H9 (cell line): ENCODE results near the gene KRTAP10-6. TPM values are rescaled to one million over a fixed set of nuclear protein-coding genes. Genes with fewer than 3 reads are reported as not detected.

Experiments
- DNase-seq: peaks from one replicate; pipeline ENCODE4 v3.0.0-alpha.2; 2017
- H2AFZ ChIP-seq: one replicate; pipeline ENCODE4 v1.6.1; 2013; ENCODE audit warnings: mild to moderate bottlenecking, low read length, control low read depth, moderate library complexity
- H2AK5ac ChIP-seq: 2 replicates; pipeline ENCODE4 v1.6.1; 2013; ENCODE audit warnings: low read length, control low read depth, mixed read lengths; ENCODE audit not compliant: insufficient read length
- H2BK120ac ChIP-seq: one replicate; pipeline ENCODE4 v1.6.1; 2013; ENCODE audit warnings: low read depth, mild to moderate bottlenecking, low read length, control low read depth, inconsistent platforms; ENCODE audit not compliant: poor library complexity, severe bottlenecking
- H2BK12ac ChIP-seq: 2 replicates; pipeline ENCODE4 v1.6.1; 2013; ENCODE audit warnings: low read length, control low read depth, mixed read lengths, low read depth; ENCODE audit not compliant: insufficient read length
- H2BK15ac ChIP-seq: 2 replicates; pipeline ENCODE4 v1.6.1; 2013; ENCODE audit warnings: low read depth, low read length, control low read depth
- H2BK20ac ChIP-seq: one replicate; pipeline ENCODE4 v1.6.1; 2013; ENCODE audit warnings: low read depth, mild to moderate bottlenecking, low read length, control low read depth, inconsistent platforms; ENCODE audit not compliant: poor library complexity, severe bottlenecking
- H2BK5ac ChIP-seq: 2 replicates; pipeline ENCODE4 v1.6.1; 2013; ENCODE audit warnings: low read length, control low read depth, mixed read lengths; ENCODE audit not compliant: insufficient read length
- H3K14ac ChIP-seq: 2 replicates; pipeline ENCODE4 v1.6.1; 2013; ENCODE audit warnings: low read length, control low read depth; ENCODE audit not compliant: insufficient read depth
- H3K18ac ChIP-seq: 2 replicates; pipeline ENCODE4 v1.6.1; 2013; ENCODE audit warnings: low read depth, mild to moderate bottlenecking, mixed read lengths, low read length, control low read depth; ENCODE audit not compliant: insufficient read length
- H3K23ac ChIP-seq: 2 replicates; pipeline ENCODE4 v1.6.1; 2013; ENCODE audit warnings: low read length, control low read depth, mixed read lengths, low read depth; ENCODE audit not compliant: insufficient read length
- H3K23me2 ChIP-seq: 2 replicates; pipeline ENCODE4 v1.6.1; 2013; ENCODE audit warnings: low read depth, mild to moderate bottlenecking, mixed read lengths, low read length, control low read depth; ENCODE audit not compliant: insufficient read length, poor library complexity, severe bottlenecking
- H3K27ac ChIP-seq: 2 replicates; pipeline ENCODE4 v1.5.1; 2013; ENCODE audit warnings: low read length, control low read depth, mixed read lengths, low read depth; ENCODE audit not compliant: insufficient read length
- H3K27me3 ChIP-seq: 2 replicates; pipeline ENCODE4 v1.6.1; 2013; ENCODE audit warnings: low read length, control low read depth, inconsistent platforms; ENCODE audit not compliant: insufficient read depth
- H3K4ac ChIP-seq: 2 replicates; pipeline ENCODE4 v1.6.1; 2013; ENCODE audit warnings: low read depth, mild to moderate bottlenecking, control low read depth, inconsistent platforms, low read length, moderate library complexity
- H3K4me1 ChIP-seq: 2 replicates; pipeline ENCODE4 v1.6.1; 2013; ENCODE audit warnings: low read length, control low read depth, inconsistent platforms; ENCODE audit not compliant: insufficient read depth
- H3K4me2 ChIP-seq: 2 replicates; pipeline ENCODE4 v1.6.1; 2013; ENCODE audit warnings: low read length, control low read depth, mixed read lengths; ENCODE audit not compliant: insufficient read length, insufficient read depth
- H3K56ac ChIP-seq: 2 replicates; pipeline ENCODE4 v1.6.1; 2013; ENCODE audit warnings: low read depth, mild to moderate bottlenecking, mixed read lengths, low read length, control low read depth; ENCODE audit not compliant: insufficient read length
- H3K79me1 ChIP-seq: 2 replicates; pipeline ENCODE4 v1.6.1; 2013; ENCODE audit warnings: low read depth, mild to moderate bottlenecking, moderate library complexity, low read length, control low read depth, inconsistent platforms; ENCODE audit not compliant: insufficient read depth, poor library complexity, severe bottlenecking
- H3K79me2 ChIP-seq: 2 replicates; pipeline ENCODE4 v1.6.1; 2013; ENCODE audit warnings: low read length, control low read depth, inconsistent platforms; ENCODE audit not compliant: insufficient read depth
- H3K9ac ChIP-seq: 2 replicates; pipeline ENCODE4 v1.6.1; 2013; ENCODE audit warnings: low read length, control low read depth, mixed read lengths; ENCODE audit not compliant: insufficient read length; ENCODE audit errors: extremely low read depth
- H3K9me3 ChIP-seq: one replicate; pipeline ENCODE4 v1.6.1; 2013; ENCODE audit warnings: low read depth, low read length, inconsistent platforms; ENCODE audit not compliant: control insufficient read depth
- H3T11ph ChIP-seq: one replicate; pipeline ENCODE4 v1.6.1; 2013; ENCODE audit warnings: mild to moderate bottlenecking, low read length, control low read depth, inconsistent platforms
- H4K20me1 ChIP-seq: one replicate; pipeline ENCODE4 v1.6.1; 2013; ENCODE audit not compliant: control insufficient read depth, insufficient read length, insufficient read depth
- H4K5ac ChIP-seq: 2 replicates; pipeline ENCODE4 v1.6.1; 2013; ENCODE audit warnings: low read depth, mild to moderate bottlenecking, mixed read lengths, low read length, control low read depth; ENCODE audit not compliant: insufficient read length
- H4K8ac ChIP-seq: replicated peaks from 2 replicates; pipeline ENCODE4 v1.6.1; 2013; ENCODE audit warnings: low read length, control low read depth, mixed read lengths, low read depth; ENCODE audit not compliant: insufficient read length
- H4K91ac ChIP-seq: 2 replicates; pipeline ENCODE4 v1.6.1; 2013; ENCODE audit warnings: low read depth, mild to moderate bottlenecking, moderate library complexity, mixed read lengths, low read length, control low read depth; ENCODE audit not compliant: insufficient read length
- H3K27ac Mint-ChIP-seq, 3 experiments: 2 replicates in 2 of 3; 3 replicates in 1 of 3; pipeline ENCODE4 v1.8.0; 2020 to 2021; ENCODE audit warnings: mixed read lengths in 3 of 3, mild to moderate bottlenecking in 1 of 3, moderate library complexity in 1 of 3
- H3K27me3 Mint-ChIP-seq: 2 replicates; pipeline ENCODE4 v1.8.0; 2021; ENCODE audit warnings: low read depth, mild to moderate bottlenecking, moderate library complexity, mixed read lengths
- H3K36me3 Mint-ChIP-seq, 3 experiments: 2 replicates in 2 of 3; 3 replicates in 1 of 3; pipeline ENCODE4 v1.8.0; 2020 to 2021; ENCODE audit warnings: low read depth in 3 of 3, mixed read lengths in 3 of 3; ENCODE audit not compliant: insufficient read depth in 1 of 3
- H3K4me1 Mint-ChIP-seq, 2 experiments: 2 replicates each; pipeline ENCODE4 v1.8.0; 2020; ENCODE audit warnings: mixed read lengths in 2 of 2
- H3K4me3 Mint-ChIP-seq, 2 experiments: 2 replicates in 1 of 2; 3 replicates in 1 of 2; pipeline ENCODE4 v1.8.0; 2020 to 2021; ENCODE audit warnings: mild to moderate bottlenecking in 2 of 2, mixed read lengths in 2 of 2, moderate library complexity in 1 of 2
- H3K9me3 Mint-ChIP-seq, 2 experiments: 2 replicates in 1 of 2; 3 replicates in 1 of 2; pipeline ENCODE4 v1.8.0; 2020; ENCODE audit warnings: mild to moderate bottlenecking in 2 of 2, mixed read lengths in 2 of 2, moderate library complexity in 1 of 2
- CTCF ChIP-seq: fragments of 200-600 bp; sonication (generic); conservative IDR thresholded peaks from 3 replicates; pipeline ENCODE4 v1.8.0; 2021; ENCODE audit warnings: antibody characterized with exemption, mild to moderate bottlenecking
- WGBS: extraction: QIAGEN DNeasy Blood & Tissue Kit; methylation state at CpG from one replicate; pipeline ENCODE4 v1.1.7; 2013; ENCODE audit warnings: missing lambda C conversion rate, low lambda C conversion rate, mixed read lengths; ENCODE audit not compliant: insufficient read length; ENCODE audit errors: extremely low coverage; 5-methylcytosine and 5-hydroxymethylcytosine counted together
- total RNA-seq: library from RNA; stranded (reverse); gene quantifications from 2 replicates; pipeline ENCODE4 v1.2.1, GENCODE V29; 2021

The KRTAP10-6 gene
- total RNA-seq, 1 experiment from 2014 or later, result not detected

- WGBS, result no CpG with 5 or more reads among the region's 6 CpGs
- no peak overlapping the region for H4K8ac ChIP-seq
- H3K14ac ChIP-seq, result no peak overlapping the region
- H3K9ac ChIP-seq, result no peak overlapping the region
- no peak overlapping the region for H4K91ac ChIP-seq
- no peak overlapping the region for H3K4ac ChIP-seq
- TF ChIP-seq CTCF, result no peak
- H3K36me3 Mint-ChIP-seq, result peaks cover 0 to 4% (median 0%) of the 10 kb centered on the region in 3 experiments; a peak in 1 of 7 replicates
- no peak overlapping the region for H3K27ac ChIP-seq
- H3K79me1 ChIP-seq, result no peaks in the 10 kb centered on the region
- H2BK20ac ChIP-seq, result no peak overlapping the region
- no peak overlapping the region for H2BK5ac ChIP-seq
- DNase-seq, result no peak
- no peak overlapping the region for H2AFZ ChIP-seq
- H2BK15ac ChIP-seq, result no peak overlapping the region
- no peaks in the 10 kb centered on the region; the same call in none of the 2 replicates for H3K27me3 Mint-ChIP-seq
- H3K4me1 Mint-ChIP-seq, result peaks cover 53 to 55% of the 10 kb centered on the region in 2 experiments
- H3T11ph ChIP-seq, result no peak overlapping the region
- no peak overlapping the region for H3K23ac ChIP-seq
- no peak overlapping the region for H3K4me2 ChIP-seq
- no peaks in the 10 kb centered on the region for H3K27me3 ChIP-seq
- no peak overlapping the region for H3K18ac ChIP-seq
- H3K4me3 Mint-ChIP-seq, result no peak overlapping the region
- no peaks in the 10 kb centered on the region for H4K20me1 ChIP-seq
- no peak overlapping the region for H3K56ac ChIP-seq
- H3K4me1 ChIP-seq, result no peaks in the 10 kb centered on the region; the same call in 1 of the 2 replicates
- no peaks in the 10 kb centered on the region for H3K79me2 ChIP-seq
- H3K9me3 ChIP-seq, result no peaks in the 10 kb centered on the region
- peak overlapping the region; percentile 63 for H2BK12ac ChIP-seq
- no peak overlapping the region for H3K27ac Mint-ChIP-seq
- no peak overlapping the region for H2BK120ac ChIP-seq
- H2AK5ac ChIP-seq, result no peak overlapping the region
- H3K9me3 Mint-ChIP-seq, result no peaks in the 10 kb centered on the region; a peak in 2 of 5 replicates
- no peaks in the 10 kb centered on the region for H3K23me2 ChIP-seq
- H4K5ac ChIP-seq, result no peak overlapping the region
These were observed 3.2 kb upstream of the KRTAP10-6 start for GRCh38 chr21:44595524-44595923.
